ENCODE data around the gene PLK1.

DNA sequence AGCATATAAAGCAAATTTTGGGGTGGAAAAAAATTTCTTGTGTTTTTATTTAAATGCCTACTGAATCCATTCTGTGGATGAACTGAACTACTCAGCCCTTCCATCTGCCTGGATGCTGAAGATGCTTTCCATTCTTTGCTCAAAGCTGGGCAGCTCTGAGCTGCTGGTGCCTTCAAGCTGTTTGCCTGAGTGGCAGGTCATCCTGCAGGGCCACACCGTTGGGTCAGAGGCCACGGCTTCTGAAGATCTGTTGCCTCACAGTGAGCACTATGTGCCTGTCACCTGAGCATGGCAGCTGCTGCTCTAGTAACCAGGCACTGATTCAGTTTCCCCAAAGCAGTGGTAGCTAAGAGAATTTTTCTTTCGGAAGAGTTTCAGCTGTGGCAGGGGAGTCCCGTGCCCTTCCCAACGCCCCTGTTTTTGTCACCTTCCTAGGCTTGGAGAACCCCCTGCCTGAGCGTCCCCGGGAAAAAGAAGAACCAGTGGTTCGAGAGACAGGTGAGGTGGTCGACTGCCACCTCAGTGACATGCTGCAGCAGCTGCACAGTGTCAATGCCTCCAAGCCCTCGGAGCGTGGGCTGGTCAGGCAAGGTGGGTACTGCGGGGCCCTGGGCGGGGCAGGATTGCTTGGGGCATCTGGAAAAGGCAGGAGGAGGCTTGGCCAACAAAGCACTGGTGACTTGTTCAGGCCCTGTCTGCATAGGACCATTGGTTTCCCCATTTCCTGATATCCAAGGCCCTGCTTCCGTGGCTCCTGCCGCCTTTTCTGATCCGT, 8.5 kb downstream of the PLK1 start:
- TF ChIP-seq POLR2A (IDR thresholded peaks at IDR 0.05; ENCODE audit: low read length): no peak
- TF ChIP-seq GATA1 (IDR thresholded peaks at IDR 0.05; ENCODE audit: low read depth, low read length): no peak
